Measurements from ENCODE around the gene TRIO. TPM values are rescaled to one million over a fixed set of nuclear protein-coding genes. Genes with fewer than 3 reads are reported as not detected.
A peak's percentile ranks its signal among the peaks of the same experiment; 100 is the strongest.

Gene TRIO
- total RNA-seq, 1 donor from 2014 or later = 163 TPM

- Mint-ChIP-seq H3K36me3 (ENCODE audit: insufficient read depth) (peaks cover 16% of the 10 kb centered on the region), H3K27ac (no peak overlapping the region), H3K4me1 (ENCODE audit: low read depth) (no peaks in the 10 kb centered on the region), H3K9me3 (ENCODE audit: low read depth) (no peaks in the 10 kb centered on the region), H3K27me3 (no peaks in the 10 kb centered on the region), H3K4me3 (ENCODE audit: low read depth) (no peak overlapping the region)
- no peak for DNase-seq (ENCODE audit: low spot score, unreplicated experiment)
- TF ChIP-seq, protein P1, sequence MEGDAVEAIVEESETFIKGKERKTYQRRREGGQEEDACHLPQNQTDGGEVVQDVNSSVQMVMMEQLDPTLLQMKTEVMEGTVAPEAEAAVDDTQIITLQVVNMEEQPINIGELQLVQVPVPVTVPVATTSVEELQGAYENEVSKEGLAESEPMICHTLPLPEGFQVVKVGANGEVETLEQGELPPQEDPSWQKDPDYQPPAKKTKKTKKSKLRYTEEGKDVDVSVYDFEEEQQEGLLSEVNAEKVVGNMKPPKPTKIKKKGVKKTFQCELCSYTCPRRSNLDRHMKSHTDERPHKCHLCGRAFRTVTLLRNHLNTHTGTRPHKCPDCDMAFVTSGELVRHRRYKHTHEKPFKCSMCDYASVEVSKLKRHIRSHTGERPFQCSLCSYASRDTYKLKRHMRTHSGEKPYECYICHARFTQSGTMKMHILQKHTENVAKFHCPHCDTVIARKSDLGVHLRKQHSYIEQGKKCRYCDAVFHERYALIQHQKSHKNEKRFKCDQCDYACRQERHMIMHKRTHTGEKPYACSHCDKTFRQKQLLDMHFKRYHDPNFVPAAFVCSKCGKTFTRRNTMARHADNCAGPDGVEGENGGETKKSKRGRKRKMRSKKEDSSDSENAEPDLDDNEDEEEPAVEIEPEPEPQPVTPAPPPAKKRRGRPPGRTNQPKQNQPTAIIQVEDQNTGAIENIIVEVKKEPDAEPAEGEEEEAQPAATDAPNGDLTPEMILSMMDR (IDR thresholded peaks at IDR 0.05; ENCODE audit: unreplicated experiment) = no peak
Measured at GRCh38 chr5:14503681-14504331, 360.7 kb downstream of the TRIO start.

DNA sequence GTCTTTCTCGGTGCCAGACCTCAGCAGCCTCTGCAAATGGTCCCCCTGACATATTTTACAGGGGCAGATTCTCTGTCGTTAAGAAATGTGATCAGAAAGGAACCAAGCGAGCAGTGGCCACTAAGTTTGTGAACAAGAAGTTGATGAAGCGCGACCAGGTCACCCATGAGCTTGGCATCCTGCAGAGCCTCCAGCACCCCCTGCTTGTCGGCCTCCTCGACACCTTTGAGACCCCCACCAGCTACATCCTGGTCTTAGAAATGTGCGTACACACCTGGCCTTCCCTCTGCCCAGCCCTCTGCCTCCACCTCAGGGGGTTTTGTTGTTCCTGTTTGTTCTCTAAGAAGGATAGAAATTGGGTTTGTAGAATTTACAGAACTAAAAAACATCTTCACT, 361.2 kb downstream of the TRIO start:
- TF ChIP-seq, protein P1 (IDR thresholded peaks at IDR 0.05; ENCODE audit: unreplicated experiment) = no peak
- no peak for DNase-seq (ENCODE audit: low spot score, unreplicated experiment)
- H3K9me3 Mint-ChIP-seq (ENCODE audit: low read depth) = no peaks in the 10 kb centered on the region
- H3K36me3 Mint-ChIP-seq (ENCODE audit: insufficient read depth) = peaks cover 16% of the 10 kb centered on the region
- no peaks in the 10 kb centered on the region for H3K4me1 Mint-ChIP-seq (ENCODE audit: low read depth)
- no peaks in the 10 kb centered on the region for H3K27me3 Mint-ChIP-seq
- no peak overlapping the region for H3K27ac Mint-ChIP-seq
- no peak overlapping the region for H3K4me3 Mint-ChIP-seq (ENCODE audit: low read depth)

GRCh38 chr5:14504816-14505215, 361.7 kb downstream of the TRIO start:
- DNase-seq (ENCODE audit: low spot score, unreplicated experiment) = no peak
- H3K4me3 Mint-ChIP-seq (ENCODE audit: low read depth) = no peak overlapping the region
- TF ChIP-seq, protein P1 (IDR thresholded peaks at IDR 0.05; ENCODE audit: unreplicated experiment) = no peak
- H3K4me1 Mint-ChIP-seq (ENCODE audit: low read depth) = no peaks in the 10 kb centered on the region
- H3K9me3 Mint-ChIP-seq (ENCODE audit: low read depth) = no peaks in the 10 kb centered on the region
- H3K27ac Mint-ChIP-seq = peak overlapping the region; percentile 52
- no peaks in the 10 kb centered on the region for H3K27me3 Mint-ChIP-seq
- H3K36me3 Mint-ChIP-seq (ENCODE audit: insufficient read depth) = peaks cover 16% of the 10 kb centered on the region

DNA sequence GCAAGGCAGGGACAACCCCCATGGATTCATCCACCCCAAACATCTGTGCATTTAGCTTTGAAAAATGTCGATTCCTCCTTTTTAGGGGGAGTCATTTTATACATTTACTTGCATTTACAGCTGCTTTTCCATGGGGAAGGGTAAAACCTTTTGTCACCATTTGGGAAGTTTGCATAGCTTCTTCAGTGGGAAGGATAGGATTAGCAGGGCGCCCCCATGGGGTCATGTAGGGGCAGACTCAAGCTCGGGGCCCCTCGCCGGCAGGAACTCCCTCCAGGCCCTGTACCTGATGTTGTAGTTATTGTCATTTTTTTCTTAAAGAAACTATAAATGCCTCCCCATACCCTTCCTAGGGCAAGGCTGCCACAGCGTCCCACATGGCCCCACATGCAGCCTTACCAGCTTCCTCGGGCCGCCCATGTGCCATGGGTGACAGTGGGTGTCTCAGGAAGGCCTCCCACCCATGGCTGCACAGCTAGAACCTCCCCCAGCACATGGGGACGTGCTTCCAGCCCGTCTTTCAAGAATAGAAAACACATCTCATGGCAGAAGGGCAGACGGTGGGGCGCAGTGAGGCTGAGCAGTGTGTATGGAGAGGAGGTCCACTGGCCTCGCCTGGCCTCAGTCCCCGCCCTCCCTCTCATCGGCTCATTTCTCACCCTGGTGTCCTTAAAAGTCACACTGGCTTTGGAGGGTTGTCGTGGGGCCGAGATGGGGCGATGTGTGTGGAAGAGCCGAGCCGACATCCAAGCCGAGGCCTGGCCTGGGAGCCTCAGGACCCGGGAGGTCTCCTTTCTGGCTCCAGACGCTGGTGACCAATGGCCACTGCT, 362.4 kb downstream of the TRIO start:
- no peaks in the 10 kb centered on the region for H3K4me1 Mint-ChIP-seq (ENCODE audit: low read depth)
- TF ChIP-seq, protein P1 (IDR thresholded peaks at IDR 0.05; ENCODE audit: unreplicated experiment) = peak; percentile 12
- H3K27ac Mint-ChIP-seq = no peak overlapping the region
- peaks cover 19% of the 10 kb centered on the region for H3K36me3 Mint-ChIP-seq (ENCODE audit: insufficient read depth)
- no peak for DNase-seq (ENCODE audit: low spot score, unreplicated experiment)
- H3K4me3 Mint-ChIP-seq (ENCODE audit: low read depth) = no peak overlapping the region
- no peaks in the 10 kb centered on the region for H3K9me3 Mint-ChIP-seq (ENCODE audit: low read depth)
- no peaks in the 10 kb centered on the region for H3K27me3 Mint-ChIP-seq

GRCh38 chr5:14506140-14506538, 363.0 kb downstream of the TRIO start:
- no peak overlapping the region for H3K27ac Mint-ChIP-seq
- peaks cover 19% of the 10 kb centered on the region for H3K36me3 Mint-ChIP-seq (ENCODE audit: insufficient read depth)
- H3K27me3 Mint-ChIP-seq = no peaks in the 10 kb centered on the region
- no peaks in the 10 kb centered on the region for H3K4me1 Mint-ChIP-seq (ENCODE audit: low read depth)
- TF ChIP-seq, protein P1 (IDR thresholded peaks at IDR 0.05; ENCODE audit: unreplicated experiment) = no peak
- no peak overlapping the region for H3K4me3 Mint-ChIP-seq (ENCODE audit: low read depth)
- no peaks in the 10 kb centered on the region for H3K9me3 Mint-ChIP-seq (ENCODE audit: low read depth)
- DNase-seq (ENCODE audit: low spot score, unreplicated experiment) = no peak

Data from progenitor cell of endocrine pancreas (in vitro differentiated cells).